Measurements from ENCODE around the gene ADCY6. TPM values are rescaled to one million over a fixed set of nuclear protein-coding genes. Genes with fewer than 3 reads are reported as not detected.
A peak's percentile ranks its signal among the peaks of the same experiment; 100 is the strongest.

ADCY6 gene
- total RNA-seq, 2 donors from 2014 or later = 0.42 to 0.70 TPM

DNA sequence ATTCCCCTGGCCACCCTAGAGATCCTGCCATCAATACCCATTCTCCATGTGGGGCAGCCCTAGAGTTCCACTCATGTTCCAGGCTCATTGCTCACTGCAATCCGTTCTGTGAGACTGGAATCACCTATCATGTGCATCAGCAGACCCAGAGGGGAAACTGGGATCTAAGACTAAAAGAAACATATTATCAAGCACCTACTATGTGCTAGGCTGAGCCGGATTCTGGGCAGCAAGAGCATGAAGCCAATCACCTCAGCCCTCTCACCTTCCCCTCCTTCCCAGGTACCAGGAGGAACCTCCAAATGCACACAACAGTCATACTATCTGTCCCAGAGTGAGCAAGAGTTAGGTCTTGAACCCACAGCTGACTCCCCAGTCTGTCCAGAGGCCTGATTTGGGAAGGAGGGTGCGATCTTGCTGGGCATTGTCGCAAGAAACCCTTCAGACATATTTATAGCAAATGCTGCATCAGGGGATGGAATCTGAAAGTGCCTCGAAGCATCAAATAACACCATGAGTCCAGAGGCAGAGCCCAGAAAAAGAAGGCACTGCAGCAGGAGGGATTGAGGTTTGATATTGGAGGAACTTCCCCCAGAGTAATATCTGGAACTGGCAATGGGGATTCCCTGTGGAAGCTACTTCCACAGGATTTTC, 22.7 kb upstream of the ADCY6 start:
- Mint-ChIP-seq H3K4me1 (peaks cover 19% of the 10 kb centered on the region), H3K27ac (peak overlapping the region; percentile 4), H3K4me3 (no peak overlapping the region), H3K36me3 (ENCODE audit: low read depth) (no peaks in the 10 kb centered on the region), H3K27me3 (no peaks in the 10 kb centered on the region)
- ATAC-seq (no peak), DNase-seq (no peak)
- no peaks in the 10 kb centered on the region for H3K9me3 ChIP-seq (ENCODE audit: control insufficient read depth, low read length, poor library complexity, severe bottlenecking)

DNA sequence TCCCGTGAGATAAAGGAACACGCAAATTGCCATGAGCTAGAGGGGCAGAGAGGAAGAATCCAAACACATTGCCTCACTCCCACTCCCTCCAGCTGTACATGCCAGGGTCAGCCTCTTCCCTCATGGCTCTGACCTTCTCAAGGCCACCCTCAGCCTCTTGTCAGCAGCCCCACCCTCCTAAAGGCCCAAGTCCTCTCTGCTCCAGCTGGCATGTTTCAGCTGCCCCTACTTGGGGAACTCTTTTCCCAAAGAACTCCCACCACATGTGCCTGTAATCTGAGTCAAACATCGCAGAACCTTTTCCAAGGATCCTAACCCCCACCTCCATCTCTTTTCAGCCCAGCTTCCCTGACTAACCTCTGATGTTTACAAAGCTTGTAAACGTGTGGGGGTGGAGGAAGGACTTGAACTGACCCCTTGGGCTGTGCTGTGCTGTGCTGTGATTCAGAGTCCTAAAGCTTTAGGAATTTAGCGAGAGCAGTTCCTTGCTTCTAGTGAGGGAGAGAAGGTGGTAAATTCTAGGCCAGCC, 22.1 kb upstream of the ADCY6 start:
- H3K36me3 Mint-ChIP-seq (ENCODE audit: low read depth) = no peaks in the 10 kb centered on the region
- DNase-seq = no peak
- no peaks in the 10 kb centered on the region for H3K27me3 Mint-ChIP-seq
- no peak for ATAC-seq
- no peaks in the 10 kb centered on the region for H3K9me3 ChIP-seq (ENCODE audit: control insufficient read depth, low read length, poor library complexity, severe bottlenecking)
- no peak overlapping the region for H3K4me3 Mint-ChIP-seq
- H3K4me1 Mint-ChIP-seq = peaks cover 14% of the 10 kb centered on the region
- H3K27ac Mint-ChIP-seq = peak overlapping the region; percentile 4

DNA sequence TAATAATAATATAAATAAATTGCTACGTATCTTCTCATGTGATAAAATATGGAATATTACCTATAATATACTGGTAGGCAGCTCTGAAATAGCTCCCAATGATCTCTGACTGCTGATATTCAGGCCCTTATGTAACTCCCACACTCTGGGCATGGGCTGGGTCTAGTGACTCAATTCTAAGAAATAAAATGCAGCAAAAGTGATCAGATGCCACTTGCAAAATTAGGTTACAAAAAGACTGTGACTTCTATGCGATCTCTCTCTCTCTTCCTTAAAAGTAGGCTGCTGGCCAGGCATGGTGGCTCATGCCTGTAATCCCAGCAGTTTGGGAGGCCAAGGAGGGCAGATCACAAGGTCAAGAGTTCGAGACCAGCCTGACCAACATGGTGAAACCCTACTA, 19.1 kb upstream of the ADCY6 start:
- H3K4me1 Mint-ChIP-seq = peaks cover 7% of the 10 kb centered on the region
- no peaks in the 10 kb centered on the region for H3K36me3 Mint-ChIP-seq (ENCODE audit: low read depth)
- H3K4me3 Mint-ChIP-seq = no peak overlapping the region
- ATAC-seq (no peak), DNase-seq (no peak)
- no peaks in the 10 kb centered on the region for H3K27me3 Mint-ChIP-seq
- H3K27ac Mint-ChIP-seq = no peak overlapping the region
- no peaks in the 10 kb centered on the region for H3K9me3 ChIP-seq (ENCODE audit: control insufficient read depth, low read length, poor library complexity, severe bottlenecking)

DNA sequence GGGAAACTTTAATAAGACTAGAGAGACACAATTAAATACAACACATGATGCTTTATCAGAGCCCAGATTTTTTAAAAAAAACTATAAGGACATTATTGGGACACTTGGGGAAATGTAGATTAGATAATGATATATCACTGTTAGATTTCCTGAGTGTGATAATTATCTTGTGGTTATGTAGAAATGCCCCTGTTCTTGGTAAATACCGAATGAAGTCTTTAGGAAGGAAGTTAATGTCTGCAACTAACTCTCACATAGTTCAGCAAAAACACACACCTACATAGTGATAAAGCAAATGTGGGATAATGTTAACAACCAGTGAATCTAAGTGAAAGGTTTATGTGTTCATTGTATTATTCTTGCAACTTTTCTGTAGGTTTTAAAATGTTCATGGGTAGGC, 14.8 kb upstream of the ADCY6 start:
- peak; percentile 37 for ATAC-seq
- peaks cover 6% of the 10 kb centered on the region for H3K27me3 Mint-ChIP-seq

DNA sequence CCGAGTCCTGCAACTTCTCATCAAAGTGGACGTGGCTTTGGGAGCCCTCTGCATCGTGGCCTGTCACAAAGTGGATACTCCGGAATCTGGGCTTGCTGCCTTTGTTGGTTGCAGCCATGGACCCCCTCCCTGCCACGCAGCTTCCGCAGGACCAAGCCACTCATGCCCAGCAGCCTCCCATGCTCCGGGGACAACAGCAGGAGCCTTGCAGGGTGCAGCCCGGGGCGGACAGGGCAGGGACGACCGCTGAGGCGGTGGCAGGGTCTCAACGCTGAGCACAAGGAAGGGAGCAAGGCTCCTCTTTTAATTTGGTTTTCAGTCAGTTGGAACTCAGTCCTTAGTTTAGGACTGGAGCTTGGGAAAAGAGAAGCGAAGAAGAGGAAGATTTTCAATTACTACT, 12.1 kb upstream of the ADCY6 start:
- DNase-seq (no peak), ATAC-seq (no peak)
- Mint-ChIP-seq H3K27ac (no peak overlapping the region), H3K27me3 (peaks cover 6% of the 10 kb centered on the region), H3K4me3 (no peak overlapping the region), H3K36me3 (ENCODE audit: low read depth) (no peaks in the 10 kb centered on the region), H3K4me1 (peaks cover 8% of the 10 kb centered on the region)
- H3K9me3 ChIP-seq (ENCODE audit: control insufficient read depth, low read length, poor library complexity, severe bottlenecking) = no peaks in the 10 kb centered on the region

More for the DNA sequence above, 14.8 kb upstream of the ADCY6 start:
- H3K36me3 Mint-ChIP-seq (ENCODE audit: low read depth) = no peaks in the 10 kb centered on the region
- H3K27ac Mint-ChIP-seq = no peak overlapping the region
- DNase-seq = no peak
- peaks cover 7% of the 10 kb centered on the region for H3K4me1 Mint-ChIP-seq
- no peak overlapping the region for H3K4me3 Mint-ChIP-seq
- no peaks in the 10 kb centered on the region for H3K9me3 ChIP-seq (ENCODE audit: control insufficient read depth, low read length, poor library complexity, severe bottlenecking)

DNA sequence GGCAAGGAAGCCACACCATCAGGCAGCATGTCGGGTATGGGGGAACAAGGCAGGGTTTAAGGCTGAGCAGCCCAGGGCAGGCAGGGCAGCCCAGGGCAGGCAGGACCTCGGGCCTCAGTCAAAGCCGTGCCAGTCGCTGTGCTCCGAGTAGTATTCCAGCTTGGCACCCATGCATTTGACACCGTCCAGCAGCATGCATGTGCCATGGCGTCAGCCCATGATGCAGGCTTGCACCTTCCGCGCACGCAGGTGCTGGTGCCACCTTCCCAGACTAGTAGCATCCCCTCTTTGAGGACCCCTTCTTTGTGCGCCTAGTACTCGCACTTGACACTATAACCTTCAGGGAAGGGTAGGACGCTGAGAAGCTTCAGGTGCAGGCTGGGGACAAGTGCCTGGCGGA, 11.6 kb upstream of the ADCY6 start:
- peaks cover 6% of the 10 kb centered on the region for H3K27me3 Mint-ChIP-seq
- H3K36me3 Mint-ChIP-seq (ENCODE audit: low read depth) = no peaks in the 10 kb centered on the region
- DNase-seq (no peak), ATAC-seq (no peak)
- no peak overlapping the region for H3K27ac Mint-ChIP-seq
- H3K9me3 ChIP-seq (ENCODE audit: control insufficient read depth, low read length, poor library complexity, severe bottlenecking) = no peaks in the 10 kb centered on the region
- H3K4me1 Mint-ChIP-seq = peaks cover 10% of the 10 kb centered on the region
- no peak overlapping the region for H3K4me3 Mint-ChIP-seq

DNA sequence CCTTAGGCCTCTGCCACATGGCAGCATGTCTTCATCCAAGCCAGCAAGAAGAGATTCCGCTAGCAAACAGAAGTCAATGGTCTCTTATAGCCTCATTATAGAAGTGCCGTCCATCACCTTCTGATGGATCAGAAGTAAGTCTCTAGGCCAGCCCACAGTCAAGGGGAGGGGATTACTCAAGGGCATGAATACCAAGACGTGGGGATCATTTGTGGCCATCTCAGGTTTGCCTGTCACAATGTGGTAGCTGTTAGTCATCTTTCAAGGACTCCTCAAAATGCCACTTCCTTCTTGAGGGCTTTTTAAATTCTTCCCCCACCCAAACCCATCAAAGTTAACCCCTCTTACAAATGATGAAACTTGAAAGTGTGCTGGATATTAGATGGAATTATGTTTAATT, 8.1 kb upstream of the ADCY6 start:
- no peaks in the 10 kb centered on the region for H3K36me3 Mint-ChIP-seq (ENCODE audit: low read depth)
- peaks cover 15% of the 10 kb centered on the region for H3K27me3 Mint-ChIP-seq
- DNase-seq (no peak), ATAC-seq (no peak)
- no peak overlapping the region for H3K4me3 Mint-ChIP-seq
- peaks cover 8% of the 10 kb centered on the region for H3K4me1 Mint-ChIP-seq
- H3K27ac Mint-ChIP-seq = no peak overlapping the region
- H3K9me3 ChIP-seq (ENCODE audit: control insufficient read depth, low read length, poor library complexity, severe bottlenecking) = no peaks in the 10 kb centered on the region

DNA sequence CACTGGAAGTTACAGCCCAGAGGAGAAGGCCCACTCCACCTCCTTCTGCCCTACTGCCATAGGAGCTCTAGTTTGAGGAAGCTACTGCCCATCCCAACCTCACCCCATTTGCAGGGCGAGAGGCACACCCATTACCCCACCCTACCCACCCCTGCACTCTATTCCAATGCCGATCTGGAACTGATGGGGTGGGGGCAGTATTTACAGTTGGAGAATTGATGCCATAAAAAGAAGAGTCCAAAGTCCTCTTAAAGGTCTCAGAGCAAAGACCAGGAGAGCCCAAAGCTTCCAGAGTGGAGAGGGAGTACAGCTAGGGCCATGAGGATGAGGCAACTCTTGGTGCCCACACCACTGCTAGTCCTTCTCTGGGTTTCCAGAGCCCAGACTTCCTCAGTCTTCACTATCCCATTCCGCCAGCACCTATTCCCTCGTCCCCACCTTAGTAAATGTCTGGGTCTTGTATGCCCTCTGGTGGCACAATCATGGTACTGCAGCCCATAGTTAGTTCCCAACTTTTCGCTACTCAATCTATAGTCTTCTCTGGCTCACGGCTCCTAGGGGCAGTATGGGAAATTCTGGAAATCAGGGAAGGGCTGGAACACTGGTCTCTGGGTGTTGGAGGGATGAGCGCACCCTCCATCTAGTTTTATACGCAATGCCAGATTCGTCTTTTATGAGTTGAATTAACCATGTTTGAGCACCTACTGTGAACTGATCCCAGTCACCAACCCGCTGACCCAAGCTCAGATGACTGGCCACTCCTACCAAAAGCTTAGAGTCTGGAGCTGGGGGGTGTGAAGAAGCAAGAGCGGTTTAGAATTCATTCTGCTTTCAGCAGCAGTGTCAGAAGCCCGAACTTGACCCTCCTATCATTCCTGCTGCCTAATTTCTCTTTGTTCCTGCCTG, 6.9 kb upstream of the ADCY6 start:
- no peak overlapping the region for H3K4me3 Mint-ChIP-seq
- ATAC-seq (peak; percentile 82), DNase-seq (peak in 2 of 3 donors; percentile 37 to 43)
- no peaks in the 10 kb centered on the region for H3K9me3 ChIP-seq (ENCODE audit: control insufficient read depth, low read length, poor library complexity, severe bottlenecking)
- H3K4me1 Mint-ChIP-seq = peaks cover 8% of the 10 kb centered on the region
- no peaks in the 10 kb centered on the region for H3K36me3 Mint-ChIP-seq (ENCODE audit: low read depth)
- peaks cover 11% of the 10 kb centered on the region for H3K27me3 Mint-ChIP-seq
- no peak overlapping the region for H3K27ac Mint-ChIP-seq

DNA sequence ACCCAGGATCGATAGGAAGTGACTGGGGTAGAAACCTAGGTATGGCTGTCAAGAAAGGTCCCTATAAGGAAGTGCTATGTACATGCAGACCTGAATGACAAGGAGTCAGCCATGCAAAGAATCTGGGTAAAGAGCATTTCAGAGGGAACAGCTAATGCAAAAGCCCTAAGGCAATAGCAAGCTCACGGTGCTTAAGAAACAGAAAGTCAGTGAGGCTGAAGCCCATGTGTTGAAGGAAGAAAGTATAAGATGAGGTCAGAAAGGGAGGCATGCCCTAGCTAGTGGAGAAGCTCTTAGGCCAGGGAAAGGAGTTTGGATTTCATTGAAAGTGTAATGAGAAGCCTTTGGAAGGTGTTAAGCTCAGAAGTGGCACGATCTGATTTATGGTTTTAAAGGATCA, 6.0 kb upstream of the ADCY6 start:
- no peaks in the 10 kb centered on the region for H3K9me3 ChIP-seq (ENCODE audit: control insufficient read depth, low read length, poor library complexity, severe bottlenecking)
- H3K27me3 Mint-ChIP-seq = peaks cover 18% of the 10 kb centered on the region
- H3K4me3 Mint-ChIP-seq = no peak overlapping the region
- no peaks in the 10 kb centered on the region for H3K36me3 Mint-ChIP-seq (ENCODE audit: low read depth)
- no peak overlapping the region for H3K27ac Mint-ChIP-seq
- no peak for DNase-seq
- peaks cover 8% of the 10 kb centered on the region for H3K4me1 Mint-ChIP-seq
- no peak for ATAC-seq

DNA sequence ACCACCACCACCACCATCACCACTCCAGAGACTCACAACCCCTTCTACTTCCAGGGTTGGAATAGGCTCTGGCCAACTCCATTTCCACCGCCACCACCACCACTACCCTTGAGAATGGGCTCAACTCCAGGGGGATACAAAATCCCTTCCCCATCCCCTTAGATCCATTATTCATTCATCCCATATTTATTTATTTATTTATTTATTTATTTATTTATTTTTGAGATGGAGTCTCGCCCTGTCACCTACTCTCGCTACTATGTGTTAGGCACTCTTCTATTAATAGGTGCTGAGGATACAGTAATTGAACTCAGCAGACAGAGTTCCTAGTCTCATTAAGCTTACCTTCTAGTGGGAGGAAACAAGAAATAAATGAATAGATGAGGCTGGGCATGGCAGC, 4.8 kb upstream of the ADCY6 start:
- peaks cover 23% of the 10 kb centered on the region for H3K27me3 Mint-ChIP-seq
- H3K4me1 Mint-ChIP-seq = peaks cover 8% of the 10 kb centered on the region
- no peaks in the 10 kb centered on the region for H3K9me3 ChIP-seq (ENCODE audit: control insufficient read depth, low read length, poor library complexity, severe bottlenecking)
- DNase-seq (no peak), ATAC-seq (no peak)
- H3K36me3 Mint-ChIP-seq (ENCODE audit: low read depth) = no peaks in the 10 kb centered on the region
- H3K27ac Mint-ChIP-seq = no peak overlapping the region
- no peak overlapping the region for H3K4me3 Mint-ChIP-seq

DNA sequence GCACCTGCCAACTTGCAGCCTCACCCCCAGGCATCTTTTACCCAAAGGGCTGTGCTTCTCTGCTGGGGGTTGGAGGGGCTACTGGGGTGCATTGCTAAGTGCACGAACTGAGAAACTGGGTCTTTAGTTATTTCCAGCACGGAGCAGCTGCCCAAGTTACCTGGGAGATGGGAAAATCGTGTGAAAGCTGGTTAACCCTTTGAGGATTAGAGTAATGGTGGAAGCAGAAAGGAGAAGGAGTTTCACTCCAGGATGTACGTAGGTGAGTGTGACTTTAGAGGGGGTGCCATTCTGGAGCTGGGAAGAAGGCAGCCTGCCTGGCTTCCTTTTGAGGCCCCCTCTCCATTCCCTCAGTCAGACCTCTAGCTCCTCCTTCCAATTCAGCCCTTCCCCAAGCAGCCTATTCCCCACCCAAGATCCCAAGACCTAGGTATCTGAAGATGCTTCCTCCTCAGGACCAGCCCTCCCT, 1.0 kb upstream of the ADCY6 start:
- Mint-ChIP-seq H3K27me3 (peaks cover 54% of the 10 kb centered on the region), H3K4me3 (peak overlapping the region; percentile 83)
- ATAC-seq = no peak

DNA sequence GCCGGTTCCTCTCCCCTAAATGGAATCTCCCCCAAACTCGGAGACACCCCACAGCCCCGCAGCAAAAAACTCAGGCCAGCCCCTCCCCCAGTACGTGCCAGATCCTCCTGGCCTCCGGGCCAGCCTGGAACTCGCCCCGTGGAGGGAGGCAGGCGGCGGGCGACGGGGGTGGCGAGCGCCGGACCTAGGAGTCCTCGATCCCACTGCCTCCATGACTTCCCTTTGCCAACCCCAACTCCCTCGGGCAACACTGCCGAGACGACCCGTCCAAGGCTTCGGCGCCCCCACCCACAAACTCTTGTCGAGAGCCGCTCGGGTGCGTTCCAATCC, 400 bp downstream of the ADCY6 start:
- H3K4me3 Mint-ChIP-seq = peak overlapping the region; percentile 83
- H3K9me3 ChIP-seq (ENCODE audit: control insufficient read depth, low read length, poor library complexity, severe bottlenecking) = no peaks in the 10 kb centered on the region
- H3K27me3 Mint-ChIP-seq = peaks cover 53% of the 10 kb centered on the region
- DNase-seq (no peak), ATAC-seq (no peak)
- peaks cover 9% of the 10 kb centered on the region for H3K4me1 Mint-ChIP-seq
- no peak overlapping the region for H3K27ac Mint-ChIP-seq
- H3K36me3 Mint-ChIP-seq (ENCODE audit: low read depth) = peaks cover 5% of the 10 kb centered on the region

More for the DNA sequence above, 1.0 kb upstream of the ADCY6 start:
- no peaks in the 10 kb centered on the region for H3K9me3 ChIP-seq (ENCODE audit: control insufficient read depth, low read length, poor library complexity, severe bottlenecking)
- Mint-ChIP-seq H3K36me3 (ENCODE audit: low read depth) (peaks cover 5% of the 10 kb centered on the region), H3K4me1 (peaks cover 10% of the 10 kb centered on the region), H3K27ac (no peak overlapping the region)
- DNase-seq = no peak

DNA sequence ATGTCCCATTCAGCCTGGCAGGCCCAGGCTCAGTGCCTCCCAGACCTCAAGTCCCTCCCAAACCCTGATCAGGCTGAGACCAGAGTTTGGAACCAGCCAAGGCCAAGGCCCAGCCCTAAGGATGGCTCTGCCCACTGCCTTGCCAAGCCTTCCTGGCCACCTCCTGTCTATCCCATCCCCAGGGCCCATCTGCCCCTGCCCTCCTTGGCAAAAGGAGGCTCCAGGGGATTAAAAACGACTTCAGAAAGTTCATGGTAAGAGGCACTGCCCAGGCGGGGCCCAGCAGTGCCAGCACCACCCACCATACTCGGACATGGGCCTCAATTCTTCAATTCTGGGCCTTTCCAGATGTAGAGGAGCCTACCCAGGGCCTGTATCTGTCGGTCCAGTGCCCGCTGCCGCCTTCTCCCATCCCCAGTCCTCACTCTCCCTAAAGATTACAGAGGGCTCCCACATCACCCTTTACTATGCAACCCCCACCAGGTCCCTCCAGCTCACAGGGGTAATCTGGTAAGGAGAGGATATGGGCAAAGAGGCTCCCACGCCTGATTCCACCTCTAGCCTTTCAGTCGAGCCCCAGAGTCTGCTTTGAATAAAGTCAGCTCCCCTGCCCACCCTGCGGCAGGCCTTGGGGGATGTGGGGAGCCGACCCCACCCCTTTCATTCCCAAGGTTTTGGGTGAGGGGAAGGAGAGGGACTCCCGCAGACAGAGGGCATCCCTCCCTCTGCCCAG, 932 bp downstream of the ADCY6 start:
- ATAC-seq (no peak), DNase-seq (no peak)
- H3K9me3 ChIP-seq (ENCODE audit: control insufficient read depth, low read length, poor library complexity, severe bottlenecking) = no peaks in the 10 kb centered on the region
- peaks cover 5% of the 10 kb centered on the region for H3K36me3 Mint-ChIP-seq (ENCODE audit: low read depth)
- H3K27me3 Mint-ChIP-seq = peaks cover 53% of the 10 kb centered on the region
- H3K4me3 Mint-ChIP-seq = peak overlapping the region; percentile 83
- no peak overlapping the region for H3K27ac Mint-ChIP-seq
- peaks cover 9% of the 10 kb centered on the region for H3K4me1 Mint-ChIP-seq

Measured in T-helper 17 cell (primary cell).